ENCODE measurements around the gene SLC24A4. TPM values are rescaled to one million over a fixed set of nuclear protein-coding genes. Genes with fewer than 3 reads are reported as not detected.

The SLC24A4 gene
- total RNA-seq, 1 experiment from 2014 or later: not detected

- TF ChIP-seq, protein P1, sequence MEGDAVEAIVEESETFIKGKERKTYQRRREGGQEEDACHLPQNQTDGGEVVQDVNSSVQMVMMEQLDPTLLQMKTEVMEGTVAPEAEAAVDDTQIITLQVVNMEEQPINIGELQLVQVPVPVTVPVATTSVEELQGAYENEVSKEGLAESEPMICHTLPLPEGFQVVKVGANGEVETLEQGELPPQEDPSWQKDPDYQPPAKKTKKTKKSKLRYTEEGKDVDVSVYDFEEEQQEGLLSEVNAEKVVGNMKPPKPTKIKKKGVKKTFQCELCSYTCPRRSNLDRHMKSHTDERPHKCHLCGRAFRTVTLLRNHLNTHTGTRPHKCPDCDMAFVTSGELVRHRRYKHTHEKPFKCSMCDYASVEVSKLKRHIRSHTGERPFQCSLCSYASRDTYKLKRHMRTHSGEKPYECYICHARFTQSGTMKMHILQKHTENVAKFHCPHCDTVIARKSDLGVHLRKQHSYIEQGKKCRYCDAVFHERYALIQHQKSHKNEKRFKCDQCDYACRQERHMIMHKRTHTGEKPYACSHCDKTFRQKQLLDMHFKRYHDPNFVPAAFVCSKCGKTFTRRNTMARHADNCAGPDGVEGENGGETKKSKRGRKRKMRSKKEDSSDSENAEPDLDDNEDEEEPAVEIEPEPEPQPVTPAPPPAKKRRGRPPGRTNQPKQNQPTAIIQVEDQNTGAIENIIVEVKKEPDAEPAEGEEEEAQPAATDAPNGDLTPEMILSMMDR (IDR thresholded peaks at IDR 0.05; ENCODE audit: unreplicated experiment): no peak
- Mint-ChIP-seq H3K27me3 (ENCODE audit: insufficient read depth, unreplicated experiment) (peaks cover 82% of the 10 kb centered on the region), H3K4me1 (ENCODE audit: insufficient read depth, unreplicated experiment) (no peaks in the 10 kb centered on the region), H3K9me3 (ENCODE audit: unreplicated experiment) (peaks cover 8% of the 10 kb centered on the region), H3K36me3 (ENCODE audit: insufficient read depth, unreplicated experiment) (no peaks in the 10 kb centered on the region), H3K4me3 (ENCODE audit: unreplicated experiment) (no peak overlapping the region), H3K27ac (ENCODE audit: low read depth, unreplicated experiment) (no peak overlapping the region)
- no peak for DNase-seq (ENCODE audit: unreplicated experiment)
- POLR2A ChIA-PET: interaction anchor here (0.9 kb wide), 1 partner anchor 12 kb away, joined by 4 read pairs; no protein-coding TSS in a partner anchor
- CTCF ChIA-PET: interaction anchor here (1.5 kb wide), 1 partner anchor 21 kb away, joined by 3 read pairs; no protein-coding TSS in a partner anchor
- BruUV-seq (replicated peaks): no TSS peak
- intact Hi-C loops (cut with micrococcal nuclease): no loop called here
These were observed 28.5 kb upstream of the SLC24A4 start for GRCh38 chr14:92294506-92294905.

- Mint-ChIP-seq H3K27me3 (ENCODE audit: insufficient read depth, unreplicated experiment) (peaks cover 82% of the 10 kb centered on the region), H3K4me1 (ENCODE audit: insufficient read depth, unreplicated experiment) (no peaks in the 10 kb centered on the region), H3K36me3 (ENCODE audit: insufficient read depth, unreplicated experiment) (no peaks in the 10 kb centered on the region), H3K27ac (ENCODE audit: low read depth, unreplicated experiment) (no peak overlapping the region), H3K4me3 (ENCODE audit: unreplicated experiment) (no peak overlapping the region), H3K9me3 (ENCODE audit: unreplicated experiment) (peaks cover 8% of the 10 kb centered on the region)
- TF ChIP-seq, protein P1 (IDR thresholded peaks at IDR 0.05; ENCODE audit: unreplicated experiment): no peak
- BruUV-seq (replicated peaks): no TSS peak
- ChIA-PET POLR2A (no interaction called here), CTCF (interaction anchor here (0.6 kb wide), 1 partner anchor 192 kb away, joined by 3 read pairs; the partner anchor contains the start of gene ATXN3)
- intact Hi-C loops (cut with micrococcal nuclease): no loop called here
- DNase-seq (ENCODE audit: unreplicated experiment): no peak
These were observed 25.0 kb upstream of the SLC24A4 start for GRCh38 chr14:92297818-92298595.

DNA sequence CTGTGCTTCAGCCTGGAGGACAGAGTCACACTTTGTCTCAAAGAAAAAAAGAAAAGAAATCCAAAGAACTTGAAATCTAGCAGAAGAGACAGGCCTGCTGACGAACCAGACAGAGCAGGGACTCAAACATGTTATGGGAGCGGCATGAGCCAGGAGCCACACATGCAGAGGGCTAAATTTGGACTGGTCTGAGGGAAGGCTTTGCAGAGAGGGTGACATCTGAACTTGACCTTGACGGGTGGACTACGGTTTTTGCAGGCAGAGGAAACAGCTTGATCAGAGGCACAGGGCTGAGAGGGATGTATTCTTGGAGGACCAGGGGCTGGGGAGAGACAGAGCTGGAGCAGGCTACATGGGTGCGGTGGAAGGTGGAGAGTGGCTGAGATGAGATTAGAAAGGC lies 20.5 kb upstream of the SLC24A4 start:
- H3K27ac Mint-ChIP-seq (ENCODE audit: low read depth, unreplicated experiment): no peak overlapping the region

DNA sequence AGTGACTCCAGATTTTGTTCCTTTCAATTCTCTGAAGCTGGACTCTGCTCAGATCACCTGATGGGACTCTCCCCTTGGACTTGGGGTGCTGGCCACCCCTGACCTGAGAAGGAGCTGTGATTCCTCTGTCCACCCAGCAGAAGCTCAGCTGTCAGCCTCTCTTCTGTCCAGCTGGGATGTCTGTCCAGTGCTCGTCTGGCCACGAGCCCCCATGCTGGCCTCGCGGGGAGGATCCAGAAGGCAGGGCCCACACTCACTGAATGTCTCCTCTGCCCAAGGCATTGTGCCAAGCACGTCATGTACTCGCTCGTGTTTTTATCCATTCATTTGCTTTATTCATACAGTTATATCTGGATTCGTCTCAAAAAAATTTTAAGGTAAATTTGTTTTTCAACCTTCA lies 14.2 kb upstream of the SLC24A4 start:
- ChIA-PET POLR2A (interaction anchor here (0.6 kb wide), 1 partner anchor 168 kb away, joined by 3 read pairs; no protein-coding TSS in a partner anchor), CTCF (interaction anchor here (0.9 kb wide), 1 partner anchor 13 kb away, joined by 3 read pairs; no protein-coding TSS in a partner anchor)
- intact Hi-C loops (cut with micrococcal nuclease): no loop called here
- TF ChIP-seq, protein P1 (IDR thresholded peaks at IDR 0.05; ENCODE audit: unreplicated experiment): no peak
- no peak overlapping the region for H3K4me3 Mint-ChIP-seq (ENCODE audit: unreplicated experiment)
- H3K9me3 Mint-ChIP-seq (ENCODE audit: unreplicated experiment): no peaks in the 10 kb centered on the region
- H3K36me3 Mint-ChIP-seq (ENCODE audit: insufficient read depth, unreplicated experiment): no peaks in the 10 kb centered on the region
- H3K27me3 Mint-ChIP-seq (ENCODE audit: insufficient read depth, unreplicated experiment): no peaks in the 10 kb centered on the region
- no TSS peak for BruUV-seq (replicated peaks)
- H3K4me1 Mint-ChIP-seq (ENCODE audit: insufficient read depth, unreplicated experiment): no peaks in the 10 kb centered on the region
- no peak overlapping the region for H3K27ac Mint-ChIP-seq (ENCODE audit: low read depth, unreplicated experiment)
- DNase-seq (ENCODE audit: unreplicated experiment): no peak

More for the DNA sequence above, 20.5 kb upstream of the SLC24A4 start:
- ChIA-PET CTCF (no interaction called here), POLR2A (no interaction called here)
- DNase-seq (ENCODE audit: unreplicated experiment): no peak
- Mint-ChIP-seq H3K27me3 (ENCODE audit: insufficient read depth, unreplicated experiment) (peaks cover 54% of the 10 kb centered on the region), H3K9me3 (ENCODE audit: unreplicated experiment) (no peaks in the 10 kb centered on the region), H3K4me3 (ENCODE audit: unreplicated experiment) (no peak overlapping the region), H3K36me3 (ENCODE audit: insufficient read depth, unreplicated experiment) (no peaks in the 10 kb centered on the region), H3K4me1 (ENCODE audit: insufficient read depth, unreplicated experiment) (no peaks in the 10 kb centered on the region)
- intact Hi-C loops (cut with micrococcal nuclease): no loop called here
- BruUV-seq (replicated peaks): no TSS peak
- TF ChIP-seq, protein P1 (IDR thresholded peaks at IDR 0.05; ENCODE audit: unreplicated experiment): no peak

All from MCF 10A (cell line).